LNCAP (cell line): ENCODE measurements around the gene SLC25A33.

Experiments used
- CTCF ChIP-seq: fragments of 450-650 bp; IDR thresholded peaks from 2 replicates; pipeline ENCODE4 v1.5.1; 2017; ENCODE audit warnings: mild to moderate bottlenecking

SLC25A33 gene

GRCh38 chr1:9592510-9593075 lies 53.3 kb downstream of the SLC25A33 start:
- no peak for TF ChIP-seq CTCF

- no peak for TF ChIP-seq CTCF
Measured at GRCh38 chr1:9593147-9593491, 53.9 kb downstream of the SLC25A33 start.

- TF ChIP-seq CTCF = no peak
Measured at GRCh38 chr1:9593492-9594465, 54.5 kb downstream of the SLC25A33 start.

- TF ChIP-seq CTCF = no peak
Measured at GRCh38 chr1:9594471-9595155, 55.3 kb downstream of the SLC25A33 start.

- no peak for TF ChIP-seq CTCF
Measured at GRCh38 chr1:9595156-9595967, 56.1 kb downstream of the SLC25A33 start.

GRCh38 chr1:9595968-9596340 lies 56.7 kb downstream of the SLC25A33 start:
- no peak for TF ChIP-seq CTCF
